ENCODE results near the gene RAD51C.

The RAD51C gene

GRCh38 chr17:58693208-58693607, 806 bp downstream of the RAD51C start:
- Histone ChIP-seq H3K36me3 (replicated peaks; ENCODE audit: low read depth, low read length) (peaks cover 19% of the 10 kb centered on the region), H3K4me1 (ENCODE audit: low read length) (peaks cover 22% of the 10 kb centered on the region), H3K79me2 (ENCODE audit: low read length) (peaks cover 32% of the 10 kb centered on the region), H3K27me3 (ENCODE audit: low read depth, low read length) (no peaks in the 10 kb centered on the region), H3K27ac (ENCODE audit: low read length) (peak overlapping the region; percentile 71), H3K4me3 (ENCODE audit: low read length) (peak overlapping the region; percentile 92), H2AFZ (ENCODE audit: low read depth, low read length) (no peak overlapping the region), H3K9me3 (ENCODE audit: insufficient read depth, low read length) (no peaks in the 10 kb centered on the region), H3K9ac (ENCODE audit: low read length) (peak overlapping the region; percentile 87), H4K20me1 (ENCODE audit: insufficient read depth, low read length) (no peaks in the 10 kb centered on the region), H3K4me2 (ENCODE audit: low read length) (peak overlapping the region; percentile 88)
- TF ChIP-seq EZH2phosphoT487 (IDR thresholded peaks at IDR 0.05; ENCODE audit: low read depth) = no peak
- no peak for TF ChIP-seq CTCF (IDR thresholded peaks at IDR 0.05; ENCODE audit: low read depth, low read length)

- Histone ChIP-seq H3K9me3 (ENCODE audit: insufficient read depth, low read length) (no peaks in the 10 kb centered on the region), H3K4me3 (ENCODE audit: low read length) (peak overlapping the region; percentile 92), H3K79me2 (ENCODE audit: low read length) (peaks cover 32% of the 10 kb centered on the region), H2AFZ (ENCODE audit: low read depth, low read length) (no peak overlapping the region), H3K4me1 (ENCODE audit: low read length) (peaks cover 22% of the 10 kb centered on the region), H3K4me2 (ENCODE audit: low read length) (peak overlapping the region; percentile 88), H3K36me3 (replicated peaks; ENCODE audit: low read depth, low read length) (peaks cover 19% of the 10 kb centered on the region), H4K20me1 (ENCODE audit: insufficient read depth, low read length) (no peaks in the 10 kb centered on the region), H3K27me3 (ENCODE audit: low read depth, low read length) (no peaks in the 10 kb centered on the region), H3K27ac (ENCODE audit: low read length) (no peak overlapping the region), H3K9ac (ENCODE audit: low read length) (peak overlapping the region; percentile 87)
- TF ChIP-seq CTCF (IDR thresholded peaks at IDR 0.05; ENCODE audit: low read depth, low read length) (no peak), EZH2phosphoT487 (IDR thresholded peaks at IDR 0.05; ENCODE audit: low read depth) (no peak)
These were observed 1.3 kb downstream of the RAD51C start for GRCh38 chr17:58693751-58694150.

GRCh38 chr17:58694302-58694701, 1.9 kb downstream of the RAD51C start:
- Histone ChIP-seq H3K79me2 (ENCODE audit: low read length) (peaks cover 32% of the 10 kb centered on the region), H3K4me2 (ENCODE audit: low read length) (peak overlapping the region; percentile 88; the same call in 1 of the 2 replicates), H2AFZ (ENCODE audit: low read depth, low read length) (no peak overlapping the region), H4K20me1 (ENCODE audit: insufficient read depth, low read length) (no peaks in the 10 kb centered on the region), H3K9me3 (ENCODE audit: insufficient read depth, low read length) (no peaks in the 10 kb centered on the region), H3K9ac (ENCODE audit: low read length) (no peak overlapping the region), H3K4me3 (ENCODE audit: low read length) (no peak overlapping the region), H3K27ac (ENCODE audit: low read length) (no peak overlapping the region), H3K4me1 (ENCODE audit: low read length) (peaks cover 22% of the 10 kb centered on the region), H3K36me3 (replicated peaks; ENCODE audit: low read depth, low read length) (peaks cover 21% of the 10 kb centered on the region), H3K27me3 (ENCODE audit: low read depth, low read length) (no peaks in the 10 kb centered on the region)
- TF ChIP-seq CTCF (IDR thresholded peaks at IDR 0.05; ENCODE audit: low read depth, low read length) (no peak), EZH2phosphoT487 (IDR thresholded peaks at IDR 0.05; ENCODE audit: low read depth) (no peak)

- Histone ChIP-seq H2AFZ (ENCODE audit: low read depth, low read length) (no peak overlapping the region), H3K27me3 (ENCODE audit: low read depth, low read length) (no peaks in the 10 kb centered on the region), H4K20me1 (ENCODE audit: insufficient read depth, low read length) (no peaks in the 10 kb centered on the region), H3K79me2 (ENCODE audit: low read length) (peaks cover 32% of the 10 kb centered on the region), H3K9ac (ENCODE audit: low read length) (no peak overlapping the region), H3K4me1 (ENCODE audit: low read length) (peaks cover 22% of the 10 kb centered on the region), H3K4me2 (ENCODE audit: low read length) (no peak overlapping the region), H3K9me3 (ENCODE audit: insufficient read depth, low read length) (no peaks in the 10 kb centered on the region), H3K36me3 (replicated peaks; ENCODE audit: low read depth, low read length) (peaks cover 27% of the 10 kb centered on the region), H3K4me3 (ENCODE audit: low read length) (no peak overlapping the region), H3K27ac (ENCODE audit: low read length) (no peak overlapping the region)
- TF ChIP-seq EZH2phosphoT487 (IDR thresholded peaks at IDR 0.05; ENCODE audit: low read depth) (no peak), CTCF (IDR thresholded peaks at IDR 0.05; ENCODE audit: low read depth, low read length) (no peak)
These were observed 2.4 kb downstream of the RAD51C start for GRCh38 chr17:58694826-58695225.
